Dermis blood vessel endothelial cell (primary cell): Measurements from ENCODE around the gene GUCY1A1. TPM values are rescaled to one million over a fixed set of nuclear protein-coding genes. Genes with fewer than 3 reads are reported as not detected.
"Not testable (repeated sequence)": the region's sequence is repeated elsewhere in the genome, so short reads cannot be mapped to it uniquely, and the experiment has no call there.

Experiments used
- DNase-seq: peaks from one replicate; pipeline ENCODE4 v3.0.0; 2010
- total RNA-seq: library from RNA; depleted of rRNA; stranded (reverse); fragments of >200 nt; gene quantifications from 2 replicates; pipeline ENCODE4 v1.2.3, GENCODE V29; 2014

The GUCY1A1 gene, protein sequence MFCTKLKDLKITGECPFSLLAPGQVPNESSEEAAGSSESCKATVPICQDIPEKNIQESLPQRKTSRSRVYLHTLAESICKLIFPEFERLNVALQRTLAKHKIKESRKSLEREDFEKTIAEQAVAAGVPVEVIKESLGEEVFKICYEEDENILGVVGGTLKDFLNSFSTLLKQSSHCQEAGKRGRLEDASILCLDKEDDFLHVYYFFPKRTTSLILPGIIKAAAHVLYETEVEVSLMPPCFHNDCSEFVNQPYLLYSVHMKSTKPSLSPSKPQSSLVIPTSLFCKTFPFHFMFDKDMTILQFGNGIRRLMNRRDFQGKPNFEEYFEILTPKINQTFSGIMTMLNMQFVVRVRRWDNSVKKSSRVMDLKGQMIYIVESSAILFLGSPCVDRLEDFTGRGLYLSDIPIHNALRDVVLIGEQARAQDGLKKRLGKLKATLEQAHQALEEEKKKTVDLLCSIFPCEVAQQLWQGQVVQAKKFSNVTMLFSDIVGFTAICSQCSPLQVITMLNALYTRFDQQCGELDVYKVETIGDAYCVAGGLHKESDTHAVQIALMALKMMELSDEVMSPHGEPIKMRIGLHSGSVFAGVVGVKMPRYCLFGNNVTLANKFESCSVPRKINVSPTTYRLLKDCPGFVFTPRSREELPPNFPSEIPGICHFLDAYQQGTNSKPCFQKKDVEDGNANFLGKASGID
- 41.7 and 50.4 TPM in 2 replicates for total RNA-seq

DNA sequence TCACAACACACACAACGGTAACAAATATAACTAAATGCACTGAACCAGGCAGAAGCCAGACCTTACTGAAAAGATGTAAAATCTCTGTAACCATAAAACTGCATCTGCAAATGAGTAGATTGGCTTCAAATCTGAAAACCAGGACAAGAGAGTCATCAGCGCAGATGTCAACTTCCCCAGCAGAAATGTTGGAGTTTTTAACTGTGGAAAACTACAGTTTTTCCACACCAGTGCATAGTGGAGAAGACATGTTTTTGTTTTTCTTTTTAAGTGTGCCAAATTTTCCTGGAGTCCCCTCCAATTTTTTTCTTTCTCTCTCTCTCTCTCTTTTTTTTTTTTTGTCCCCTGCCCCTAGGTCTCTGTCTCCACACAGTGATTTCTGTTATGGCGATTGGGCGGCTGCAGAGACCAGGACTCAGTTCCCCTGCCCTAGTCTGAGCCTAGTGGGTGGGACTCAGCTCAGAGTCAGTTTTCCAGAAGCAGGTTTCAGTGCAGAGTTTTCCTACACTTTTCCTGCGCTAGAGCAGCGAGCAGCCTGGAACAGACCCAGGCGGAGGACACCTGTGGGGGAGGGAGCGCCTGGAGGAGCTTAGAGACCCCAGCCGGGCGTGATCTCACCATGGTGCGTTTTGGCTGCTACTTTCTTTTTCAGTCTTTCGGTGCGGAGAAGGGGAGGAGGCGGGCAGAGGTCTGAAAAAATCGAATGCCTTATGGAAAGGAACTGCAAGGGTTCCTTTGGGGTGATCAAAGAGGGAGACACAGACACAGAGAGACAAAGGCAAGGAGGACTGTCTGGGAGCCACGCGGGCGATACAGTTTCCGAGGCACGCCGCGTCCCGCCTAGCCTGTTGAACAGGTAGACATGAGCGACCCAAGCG lies at the start of gene GUCY1A1:
Gene GUCY1A1 (plus strand): TSS at position 505 of the 878 bp plus-strand sequence. CDS start 30,020 bp downstream, outside the sequence.
- no peak for DNase-seq

DNA sequence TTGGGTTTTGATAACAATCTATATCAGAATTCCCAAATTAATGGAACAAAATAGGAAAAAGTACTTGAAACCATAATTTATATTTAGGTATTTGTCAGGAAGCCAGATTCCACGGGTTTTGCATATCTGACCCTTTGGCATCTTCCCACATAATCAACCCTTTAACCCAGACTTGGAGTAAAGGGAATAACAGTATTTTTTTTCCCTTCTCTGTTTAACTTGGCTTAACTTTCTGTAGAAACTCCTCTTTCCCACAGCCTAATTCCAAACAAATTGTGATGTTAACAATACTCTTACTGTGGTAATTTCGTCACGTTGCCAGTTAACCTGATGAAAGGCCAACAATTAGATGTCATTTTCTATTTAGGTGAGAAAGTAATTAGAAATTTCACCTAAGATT lies 49.4 kb upstream of the GUCY1A1 start:
- no peak for DNase-seq

DNA sequence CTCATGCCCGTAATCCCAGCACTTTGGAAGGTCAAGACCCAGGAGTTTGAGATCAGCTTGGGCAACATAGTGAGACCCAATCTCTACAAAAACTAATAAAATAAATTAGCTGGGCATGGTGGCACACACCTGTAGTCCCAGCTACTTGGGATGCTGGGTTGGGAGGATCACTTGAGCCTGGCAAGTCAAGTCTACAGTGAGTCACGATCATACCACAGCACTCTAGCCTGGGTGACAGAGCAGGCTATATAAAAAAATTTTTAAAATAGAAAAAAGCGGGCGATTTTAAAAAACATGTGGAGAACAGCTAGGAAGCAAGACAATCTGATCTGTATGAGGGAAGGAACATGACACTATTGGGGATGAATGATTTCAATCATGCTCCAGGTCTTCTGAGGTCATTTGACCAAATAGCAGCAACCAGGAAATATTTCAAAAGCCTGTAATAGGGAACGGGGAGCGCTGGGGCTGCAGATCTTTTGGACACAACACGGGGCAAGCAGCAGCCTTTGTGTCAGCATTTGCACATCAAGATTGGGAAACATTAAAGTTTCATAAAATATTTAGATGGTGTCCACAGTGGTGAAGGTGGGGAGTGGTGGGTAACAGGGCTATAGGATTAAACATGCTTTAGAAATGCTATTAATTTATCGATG lies 48.3 kb upstream of the GUCY1A1 start:
- DNase-seq = no peak

DNA sequence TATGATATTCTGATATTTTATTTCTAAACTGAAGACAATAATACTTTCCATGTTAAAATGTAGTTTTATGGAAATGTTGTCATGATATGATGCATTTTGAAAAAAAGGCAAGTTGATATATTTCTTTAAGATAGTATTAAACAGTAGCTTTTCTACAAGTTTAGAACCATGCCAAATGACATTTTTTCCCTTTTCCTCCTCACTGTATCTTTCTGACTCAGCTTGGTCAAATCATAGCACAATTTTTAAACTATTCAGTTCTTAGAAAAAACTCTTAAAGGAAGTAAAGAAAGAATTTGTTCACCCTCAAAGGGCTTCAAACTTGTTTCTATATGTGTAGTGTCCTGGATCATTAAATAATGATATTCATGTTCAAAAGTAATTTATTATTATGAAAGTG lies 46.0 kb upstream of the GUCY1A1 start:
- no peak for DNase-seq

DNA sequence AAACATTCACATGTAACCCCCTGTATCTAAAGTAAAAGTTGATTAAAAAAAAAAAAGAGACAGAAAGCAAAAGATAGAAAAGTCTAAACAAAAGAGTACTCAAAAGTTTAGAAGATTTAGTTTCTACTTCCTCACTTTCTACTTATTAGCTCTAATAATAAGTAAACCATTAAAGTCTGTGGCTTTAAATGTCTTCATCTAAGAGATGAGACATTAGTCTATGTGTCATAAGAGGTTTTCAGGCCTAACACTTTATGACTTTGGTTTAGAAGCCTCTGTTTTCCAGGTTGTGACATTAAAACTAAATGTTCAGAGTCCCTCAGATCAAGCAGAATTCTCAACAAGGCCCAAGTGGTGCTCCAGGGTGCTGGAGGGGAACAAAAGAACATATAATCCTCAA lies 42.2 kb upstream of the GUCY1A1 start:
- no peak for DNase-seq

DNA sequence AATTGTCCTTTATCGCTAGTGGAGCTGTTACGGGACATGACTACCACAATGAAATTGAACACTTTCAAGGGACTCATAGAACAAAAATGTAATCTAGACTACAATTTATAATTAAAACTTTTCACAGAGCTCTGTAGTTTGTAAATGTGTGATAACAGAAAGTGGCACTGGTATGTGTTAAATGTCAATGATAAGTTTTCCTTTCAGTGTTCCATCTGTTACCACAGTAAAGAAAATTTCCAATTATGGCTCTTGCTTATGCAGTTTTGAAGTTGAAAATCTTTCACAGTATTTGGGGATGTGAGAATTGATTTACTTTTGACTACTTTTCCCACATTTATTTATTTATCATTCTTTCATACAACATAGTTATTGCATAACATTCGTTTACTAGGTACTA lies 40.1 kb upstream of the GUCY1A1 start:
- DNase-seq = no peak

DNA sequence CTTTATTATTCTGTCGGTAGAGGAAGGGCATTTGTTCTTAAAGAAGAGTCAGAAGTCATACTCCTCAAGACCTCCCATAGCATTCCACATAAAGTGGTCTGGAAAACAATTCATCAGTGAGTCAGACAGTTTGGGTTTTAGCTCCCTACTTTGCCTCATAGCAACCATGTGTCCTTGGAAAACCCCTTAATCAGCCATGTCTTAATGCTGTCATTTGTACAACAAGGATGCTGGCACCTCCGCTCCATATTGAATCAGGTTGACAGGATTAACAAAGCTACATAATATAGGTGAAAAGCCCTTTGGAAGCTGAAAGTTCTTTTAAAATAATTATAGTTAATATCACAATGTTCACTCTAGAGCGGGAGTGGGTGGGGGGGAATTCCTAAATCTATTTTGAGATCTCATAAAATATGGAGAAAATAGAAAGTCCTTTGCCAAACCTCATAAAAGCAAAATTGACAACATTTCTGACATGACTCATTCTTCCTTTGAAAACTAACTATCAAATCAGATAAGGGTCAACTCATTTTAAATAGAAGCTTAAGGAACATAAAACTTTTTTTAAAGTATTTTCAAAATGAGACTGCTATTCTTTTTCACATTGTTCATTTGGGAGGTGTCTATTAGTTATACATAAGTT lies 37.3 kb upstream of the GUCY1A1 start:
- no peak for DNase-seq

DNA sequence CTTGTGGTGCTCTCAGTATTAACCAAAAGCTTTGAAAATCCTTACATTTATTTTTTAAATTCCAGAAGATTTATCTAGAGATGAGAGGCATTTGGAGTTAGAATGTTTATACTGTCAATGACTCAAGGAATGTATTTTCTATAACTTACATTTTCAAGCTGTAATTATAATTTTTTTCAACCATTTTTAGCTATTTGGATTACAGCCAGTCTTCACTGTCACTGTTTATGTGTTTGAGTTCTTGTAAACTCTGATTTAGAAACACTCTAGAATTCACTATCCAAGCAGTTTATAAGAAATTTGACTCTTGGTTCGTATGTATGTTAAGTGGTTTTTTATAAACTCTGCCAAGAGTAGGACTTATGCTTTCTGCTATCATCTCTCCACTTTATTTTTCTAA lies 36.7 kb upstream of the GUCY1A1 start:
- no peak for DNase-seq

DNA sequence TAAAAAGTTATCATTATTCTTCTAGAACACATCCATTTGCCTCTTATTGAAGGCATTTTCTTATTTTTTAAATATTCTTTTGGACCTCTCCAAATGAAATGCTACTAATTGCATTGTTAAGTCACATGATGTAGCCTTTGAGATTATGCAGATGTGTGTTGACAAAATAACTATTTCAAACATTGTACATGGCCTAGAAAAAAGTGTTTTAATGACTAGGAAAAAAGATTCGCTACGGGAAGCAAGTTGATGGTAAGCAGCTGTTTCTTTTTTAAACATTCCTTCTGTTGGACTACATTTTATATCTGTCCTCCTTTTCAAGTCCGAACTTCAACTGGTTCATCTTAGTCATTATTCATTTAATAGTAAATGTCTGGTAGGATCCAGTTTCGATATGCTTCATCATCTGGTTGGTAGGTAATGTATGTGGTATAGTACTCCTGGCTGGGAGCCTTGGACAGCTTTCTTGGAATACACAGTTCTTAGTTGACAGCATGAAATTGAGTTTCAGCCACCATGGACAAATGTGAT lies 34.3 kb upstream of the GUCY1A1 start:
- no peak for DNase-seq

DNA sequence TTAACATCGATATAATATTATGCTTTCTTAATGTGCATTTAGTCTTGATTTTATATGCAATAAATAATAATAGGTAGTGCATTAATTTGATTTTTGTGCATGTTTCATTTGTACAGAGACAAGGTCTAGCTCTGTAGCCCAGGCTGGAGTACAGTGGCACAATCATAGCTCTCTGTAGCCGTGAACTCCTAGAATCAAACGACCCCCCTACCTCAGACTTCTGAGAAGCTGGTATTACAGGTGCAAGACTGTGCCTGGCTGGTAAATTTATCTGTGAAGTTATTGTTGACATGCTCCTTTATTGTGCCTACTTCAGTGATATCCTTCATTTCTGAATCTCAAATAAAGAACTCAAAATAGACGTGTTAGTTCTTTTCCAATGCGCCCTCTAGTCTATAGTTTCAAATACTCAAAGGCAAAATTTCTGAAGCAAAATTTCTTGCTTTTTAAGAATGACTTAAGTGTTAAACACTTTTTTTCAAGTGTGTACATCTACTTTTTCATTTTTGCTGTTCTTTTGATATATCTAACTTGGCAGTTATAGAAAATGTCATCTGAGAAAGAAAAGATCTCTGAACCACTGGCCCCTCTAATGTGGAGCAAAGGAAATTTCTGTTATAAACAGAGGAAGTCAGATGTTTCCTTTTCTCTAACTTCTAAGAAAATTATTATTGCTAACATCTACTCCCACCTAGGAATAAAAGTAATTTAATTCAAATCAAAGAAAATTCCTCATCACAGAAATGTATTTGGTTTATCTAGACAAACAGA lies 28.3 kb upstream of the GUCY1A1 start:
- DNase-seq = no peak

DNA sequence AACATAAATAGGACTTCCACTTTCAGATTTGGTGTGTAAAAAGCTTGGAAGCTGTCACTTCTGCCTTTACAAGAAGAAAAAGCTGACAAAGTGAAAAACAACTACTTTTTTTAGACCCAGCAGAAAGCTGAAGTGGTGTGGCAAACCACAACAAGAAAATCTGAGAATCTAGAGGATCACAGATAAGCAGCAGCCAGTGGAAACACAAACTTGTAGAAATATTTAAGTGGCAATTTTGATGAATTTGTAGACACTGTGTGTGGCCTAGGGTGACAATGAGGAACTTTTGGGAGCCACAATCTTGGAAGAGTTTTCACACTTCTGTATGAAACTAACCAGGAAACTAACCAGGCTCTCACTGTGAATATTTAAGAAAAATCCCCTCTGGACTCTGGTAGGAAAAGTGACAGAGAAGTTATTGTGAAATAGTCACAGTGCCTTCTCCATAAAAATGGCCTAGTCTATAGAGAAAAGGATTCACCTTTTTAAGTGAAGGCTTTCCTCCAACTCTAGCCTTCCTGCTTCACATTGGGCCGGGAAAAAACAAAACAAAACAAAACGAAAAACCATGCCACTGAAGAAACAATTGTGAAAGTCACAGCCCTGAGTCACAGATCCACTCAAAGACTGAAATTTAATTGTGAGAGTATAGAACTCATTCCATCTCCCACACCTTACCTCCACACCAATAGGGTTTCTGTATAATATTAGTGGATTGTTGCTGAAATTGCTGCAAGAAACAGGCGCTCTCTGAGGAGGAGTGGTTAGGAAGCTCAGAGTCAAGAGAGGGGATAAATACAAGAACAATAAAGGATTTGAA lies 26.7 kb upstream of the GUCY1A1 start:
- DNase-seq = no peak

DNA sequence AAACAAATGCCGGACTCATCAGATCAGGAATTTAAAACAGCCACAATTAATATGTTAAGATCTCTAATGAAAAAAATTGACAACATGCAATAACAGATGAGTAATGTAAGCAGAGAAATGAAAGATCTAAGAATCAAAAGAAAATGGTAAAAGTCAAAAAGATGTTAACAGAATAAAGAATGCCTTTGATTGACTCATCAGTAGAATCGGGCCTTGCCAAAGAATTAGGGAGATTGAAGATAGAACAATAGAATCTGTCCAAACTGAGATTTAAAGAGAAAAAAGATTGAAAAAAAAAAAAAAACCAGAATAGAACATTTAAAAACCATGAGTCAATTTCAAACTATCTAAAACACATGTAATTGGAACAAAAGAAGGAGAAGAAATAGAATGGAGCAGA lies 25.9 kb upstream of the GUCY1A1 start:
- no peak for DNase-seq

DNA sequence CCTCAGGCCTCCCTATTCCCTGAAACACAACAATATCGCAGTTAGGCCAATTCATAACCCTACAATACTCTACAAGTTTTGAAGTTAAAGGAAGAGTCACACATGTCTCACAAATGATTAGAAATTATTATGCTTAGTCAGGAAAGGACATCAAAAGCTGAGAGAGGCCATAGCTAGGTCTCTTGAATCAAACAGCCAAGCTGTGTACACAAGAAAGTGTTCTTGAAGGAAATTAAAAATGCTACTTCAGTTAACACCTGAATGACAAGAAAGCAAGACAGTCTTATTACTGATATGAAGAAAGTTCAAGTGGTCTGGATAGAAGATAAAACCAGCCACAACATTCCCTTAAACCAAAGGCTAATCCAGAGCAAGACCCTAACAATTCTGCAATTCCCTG lies 23.6 kb upstream of the GUCY1A1 start:
- DNase-seq = no peak

DNA sequence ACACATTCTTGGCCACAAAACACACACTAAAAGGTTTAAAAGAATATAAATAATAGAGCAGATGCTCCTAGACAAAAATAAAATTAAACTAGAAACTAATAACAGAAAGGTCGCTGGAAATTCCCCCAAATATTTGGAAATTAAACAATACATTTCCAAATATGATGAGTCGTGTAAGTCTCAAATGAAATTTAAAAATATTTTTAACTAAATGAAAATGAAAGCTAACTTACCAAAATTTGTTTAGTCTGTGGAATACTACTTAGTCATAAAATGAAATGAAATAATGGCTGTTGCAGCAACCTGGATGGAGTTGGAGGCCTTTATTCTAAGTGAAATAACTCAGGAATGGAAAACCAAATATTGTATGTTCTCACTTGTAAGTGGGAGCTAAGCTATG lies 20.6 kb upstream of the GUCY1A1 start:
- DNase-seq = no peak

DNA sequence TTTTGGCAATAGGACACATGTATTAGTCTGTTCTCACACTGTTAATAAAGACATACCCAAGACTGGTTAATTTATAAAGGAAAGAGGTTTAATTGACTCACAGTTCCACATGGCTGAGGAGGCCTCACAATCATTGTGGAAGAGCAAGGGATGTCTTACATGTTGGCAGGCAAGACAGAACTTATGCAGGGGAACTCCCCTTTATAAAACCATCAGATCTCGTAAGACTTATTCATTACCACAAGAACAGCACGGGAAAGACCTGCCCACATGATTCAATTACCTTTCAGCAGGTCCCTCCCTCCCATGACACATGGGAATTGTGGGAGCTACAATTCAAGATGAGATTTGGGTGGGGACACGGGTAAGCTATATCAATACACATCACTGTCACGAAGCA lies 15.9 kb upstream of the GUCY1A1 start:
- not testable (repeated sequence) for DNase-seq

DNA sequence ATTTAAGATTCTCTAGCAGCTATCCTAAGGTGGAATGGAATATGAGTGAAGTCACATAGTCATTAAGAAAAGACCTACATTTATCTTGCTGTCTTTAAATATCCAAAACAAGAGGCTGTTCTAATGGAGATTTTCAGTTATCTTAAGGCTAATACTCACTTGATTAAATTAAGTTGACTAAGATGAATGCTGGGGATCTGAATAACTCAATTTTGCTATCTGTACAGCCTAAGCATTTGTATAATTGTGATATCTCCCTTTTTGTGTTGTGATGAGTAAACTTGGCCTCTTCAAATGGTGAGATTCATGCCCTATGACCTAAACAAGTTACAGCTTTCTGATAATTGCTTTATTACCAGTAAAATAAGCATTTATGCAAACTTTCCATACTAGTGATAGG lies 13.6 kb upstream of the GUCY1A1 start:
- no peak for DNase-seq

DNA sequence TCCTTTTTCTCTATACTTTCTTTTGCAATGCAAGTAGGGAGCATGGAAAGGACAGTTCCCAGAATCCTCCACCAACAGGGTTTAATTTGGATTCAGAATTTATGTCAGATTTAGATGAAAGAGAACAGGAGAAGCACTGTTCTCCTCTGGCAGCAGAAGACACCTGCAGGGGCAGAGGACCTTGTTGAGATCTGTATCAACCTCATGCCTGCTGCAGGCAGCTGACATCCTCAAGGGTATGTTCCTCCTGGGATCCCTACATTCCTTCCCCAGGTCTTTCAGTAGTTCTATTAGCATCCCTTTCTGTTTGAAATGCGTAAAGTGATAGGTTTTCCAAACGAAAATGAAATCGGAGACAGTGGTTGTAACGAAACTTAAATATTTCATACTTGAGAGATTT lies 10.6 kb upstream of the GUCY1A1 start:
- no peak for DNase-seq

DNA sequence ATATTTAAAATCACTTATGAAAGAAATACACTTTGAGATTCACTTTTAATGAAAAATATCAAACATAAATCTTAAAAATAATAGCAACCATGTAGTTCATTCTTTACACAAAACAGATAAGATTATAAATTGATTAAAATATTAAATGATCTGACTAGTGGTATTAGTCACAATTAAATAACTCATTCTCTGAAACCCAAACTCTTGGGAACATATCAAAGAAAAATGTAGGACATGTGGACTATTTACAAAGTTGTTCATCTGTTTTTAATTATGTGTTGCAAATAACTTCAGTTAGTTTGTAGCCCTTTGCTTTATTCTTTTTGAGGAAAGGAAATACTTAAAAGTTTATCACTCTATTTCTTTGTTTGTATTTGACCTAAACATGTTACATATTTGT lies 9.5 kb upstream of the GUCY1A1 start:
- no peak for DNase-seq

DNA sequence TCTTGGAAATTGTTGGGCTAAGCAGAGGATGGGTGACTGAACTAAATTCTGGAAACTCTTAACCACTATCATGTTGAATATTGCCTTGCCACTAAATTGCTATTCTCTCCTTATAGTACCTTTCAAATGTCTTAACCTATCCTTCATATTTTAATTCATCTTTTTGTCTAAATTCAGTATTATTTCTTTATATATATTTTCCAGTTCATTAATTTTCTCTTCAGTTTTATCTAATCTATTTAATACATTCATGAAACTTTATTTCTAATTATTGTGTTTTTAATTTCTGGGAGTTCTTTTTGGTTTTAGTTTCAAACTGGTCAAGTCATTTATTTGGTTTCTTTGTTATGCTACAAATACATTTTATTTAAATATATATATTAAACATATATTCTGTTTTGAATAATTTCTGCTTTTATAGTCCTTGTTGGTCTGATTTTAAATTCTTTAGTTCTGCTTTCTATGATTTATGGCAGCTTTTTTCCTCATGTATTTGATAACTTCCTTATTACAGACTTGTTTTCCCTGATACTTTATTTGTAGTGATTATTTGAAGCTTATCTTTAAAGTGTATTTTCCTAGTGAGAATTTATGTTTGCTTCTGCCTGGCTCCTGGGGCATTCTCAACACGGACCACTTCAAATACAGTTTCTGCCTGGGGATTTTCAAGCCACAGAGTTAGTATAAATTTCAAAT lies 8.5 kb upstream of the GUCY1A1 start:
- DNase-seq = no peak

DNA sequence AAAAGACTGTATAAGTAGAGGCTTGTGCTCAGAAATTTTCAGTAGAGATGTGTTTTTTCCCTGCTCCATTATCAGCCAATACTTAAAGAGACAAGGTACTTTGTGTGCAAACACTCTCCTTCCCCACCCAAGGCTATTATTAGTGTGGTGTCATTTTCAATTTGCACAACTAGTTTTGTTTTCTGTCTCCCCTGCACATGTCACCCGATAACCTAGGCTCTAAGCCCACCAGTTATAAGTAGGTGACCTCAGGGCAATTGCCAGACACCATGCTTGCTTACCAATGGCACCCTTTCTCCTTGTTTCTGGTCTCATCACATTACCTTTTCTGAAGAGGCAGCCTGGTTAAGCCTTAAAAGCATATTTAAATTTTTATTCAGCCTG lies 8.0 kb upstream of the GUCY1A1 start:
- DNase-seq = no peak
